Calu3 (cell line): Measurements from ENCODE around the gene ZNF683. TPM values are rescaled to one million over a fixed set of nuclear protein-coding genes. Genes with fewer than 3 reads are reported as not detected.
"Not testable (repeated sequence)": the region's sequence is repeated elsewhere in the genome, so short reads cannot be mapped to it uniquely, and the experiment has no call there.

Source experiments
- BruUV-seq: library from RNA; stranded (reverse); fragments of 400-500 nt; replicated peaks from 2 replicates; lab custom pipeline; 2021; lab: Mats Ljungman, UMichigan
- CTCF ChIA-PET: fragments of 300-600 bp; sonication (Branson Sonifier 250); formaldehyde crosslinking; loops from one replicate; lab custom pipeline; 2022; ENCODE audit warnings: antibody characterized with exemption; lab: Charles Lee
- DNase-seq: peaks from one replicate; pipeline ENCODE4 v3.0.0; 2022
- H3K27ac Mint-ChIP-seq: one replicate; pipeline ENCODE4 v1.8.0; 2022; ENCODE audit warnings: mixed read lengths; ENCODE audit not compliant: unreplicated experiment
- H3K27me3 Mint-ChIP-seq: one replicate; pipeline ENCODE4 v1.8.0; 2022; ENCODE audit warnings: mixed read lengths; ENCODE audit not compliant: unreplicated experiment
- H3K36me3 Mint-ChIP-seq: one replicate; pipeline ENCODE4 v1.8.0; 2022; ENCODE audit warnings: mild to moderate bottlenecking, moderate library complexity, mixed read lengths; ENCODE audit not compliant: insufficient read depth, unreplicated experiment
- H3K4me1 Mint-ChIP-seq: one replicate; pipeline ENCODE4 v1.8.0; 2022; ENCODE audit warnings: mild to moderate bottlenecking, low read depth, mixed read lengths; ENCODE audit not compliant: unreplicated experiment
- H3K4me3 Mint-ChIP-seq: one replicate; pipeline ENCODE4 v1.8.0; 2022; ENCODE audit warnings: mild to moderate bottlenecking, low read depth, moderate library complexity, mixed read lengths; ENCODE audit not compliant: unreplicated experiment
- H3K9me3 Mint-ChIP-seq: one replicate; pipeline ENCODE4 v1.8.0; 2022; ENCODE audit warnings: low read depth, mixed read lengths; ENCODE audit not compliant: unreplicated experiment
- CTCF ChIP-seq: fragments of 200-600 bp; IDR thresholded peaks from one replicate; pipeline ENCODE4 v1.8.0; 2022; ENCODE audit warnings: antibody characterized with exemption; ENCODE audit not compliant: unreplicated experiment
- intact Hi-C: fragments of 100-400 bp; cut with micrococcal nuclease; formaldehyde crosslinking; loops from one replicate; pipeline ENCODE4 v1.10.0; 2022; ENCODE audit not compliant: unreplicated experiment
- total RNA-seq: library from RNA; stranded (reverse); gene quantifications from 2 replicates; pipeline ENCODE4 v1.2.3, GENCODE V29; 2022

ZNF683 gene
- total RNA-seq, 1 experiment from 2014 or later: not detected

GRCh38 chr1:26337625-26338024 is 34.9 kb downstream of the ZNF683 start:
- no peak overlapping the region for H3K4me3 Mint-ChIP-seq
- no peaks in the 10 kb centered on the region for H3K4me1 Mint-ChIP-seq
- DNase-seq: no peak
- no peak overlapping the region for H3K27ac Mint-ChIP-seq
- no peak for TF ChIP-seq CTCF
- no peaks in the 10 kb centered on the region for H3K9me3 Mint-ChIP-seq
- H3K27me3 Mint-ChIP-seq: no peaks in the 10 kb centered on the region
- BruUV-seq: no TSS peak
- CTCF ChIA-PET: no interaction called here
- peaks cover 6% of the 10 kb centered on the region for H3K36me3 Mint-ChIP-seq
- intact Hi-C loops: no loop called here

GRCh38 chr1:26337206-26337535 is 35.4 kb downstream of the ZNF683 start:
- H3K4me1 Mint-ChIP-seq: no peaks in the 10 kb centered on the region
- H3K9me3 Mint-ChIP-seq: no peaks in the 10 kb centered on the region
- H3K27me3 Mint-ChIP-seq: no peaks in the 10 kb centered on the region
- CTCF ChIA-PET: no interaction called here
- DNase-seq: no peak
- no peak overlapping the region for H3K27ac Mint-ChIP-seq
- H3K4me3 Mint-ChIP-seq: no peak overlapping the region
- intact Hi-C loops: no loop called here
- H3K36me3 Mint-ChIP-seq: peaks cover 6% of the 10 kb centered on the region
- BruUV-seq: no TSS peak
- TF ChIP-seq CTCF: no peak

- TF ChIP-seq CTCF: no peak
- Mint-ChIP-seq H3K36me3 (peaks cover 6% of the 10 kb centered on the region), H3K4me1 (no peaks in the 10 kb centered on the region), H3K9me3 (no peaks in the 10 kb centered on the region), H3K4me3 (no peak overlapping the region), H3K27ac (no peak overlapping the region), H3K27me3 (no peaks in the 10 kb centered on the region)
- no TSS peak for BruUV-seq
- intact Hi-C loops: no loop called here
- no peak for DNase-seq
- CTCF ChIA-PET: no interaction called here
These were observed 35.9 kb downstream of the ZNF683 start for GRCh38 chr1:26336477-26337205.

- intact Hi-C loops: no loop called here
- Mint-ChIP-seq H3K36me3 (peaks cover 6% of the 10 kb centered on the region), H3K27me3 (no peaks in the 10 kb centered on the region), H3K9me3 (no peaks in the 10 kb centered on the region), H3K4me1 (no peaks in the 10 kb centered on the region), H3K27ac (no peak overlapping the region), H3K4me3 (no peak overlapping the region)
- BruUV-seq: no TSS peak
- CTCF ChIA-PET: no interaction called here
- no peak for DNase-seq
- no peak for TF ChIP-seq CTCF
These were observed 36.6 kb downstream of the ZNF683 start for GRCh38 chr1:26335774-26336476.

- DNase-seq, BruUV-seq, intact Hi-C loops, H3K36me3 Mint-ChIP-seq, H3K4me3 Mint-ChIP-seq, H3K27me3 Mint-ChIP-seq, H3K27ac Mint-ChIP-seq, H3K9me3 Mint-ChIP-seq, H3K4me1 Mint-ChIP-seq: not testable (repeated sequence)
- CTCF ChIA-PET: interaction anchor here (0.8 kb wide), 1 partner anchor 26 kb away, joined by 3 read pairs; no protein-coding TSS in a partner anchor
These were observed 39.2 kb downstream of the ZNF683 start for GRCh38 chr1:26333312-26333711.
